GM21619 (cell line): ENCODE measurements around the gene KCP.

Experiments used
- ATAC-seq: cut with Tn5 transposase; IDR thresholded peaks from one replicate; pipeline ENCODE4 v1.9.1; 2021; ENCODE audit not compliant: unreplicated experiment

The KCP gene

GRCh38 chr7:128939075-128939860 is 28.8 kb upstream of the KCP start:
- ATAC-seq, result peak; percentile 19

- ATAC-seq, result no peak
Observed at GRCh38 chr7:128938544-128939074, 28.1 kb upstream of the KCP start.

GRCh38 chr7:128937647-128938543 is 27.4 kb upstream of the KCP start, which contains the start of gene IRF5:
IRF5 (plus strand) TSS chr7:128937927; CDS start chr7:128942082, 4,155 bp downstream.
- ATAC-seq, result no peak

- no peak for ATAC-seq
Observed at GRCh38 chr7:128937271-128937646, 26.8 kb upstream of the KCP start.

- ATAC-seq, result no peak
Observed at GRCh38 chr7:128936798-128937197, 26.3 kb upstream of the KCP start.

- no peak for ATAC-seq
Observed at GRCh38 chr7:128935342-128935730, 24.8 kb upstream of the KCP start.

- ATAC-seq, result peak; percentile 26
Observed at GRCh38 chr7:128934361-128935341, 24.1 kb upstream of the KCP start.

GRCh38 chr7:128933180-128933891 is 22.8 kb upstream of the KCP start:
- ATAC-seq, result peak; percentile 34

GRCh38 chr7:128932862-128933179 is 22.3 kb upstream of the KCP start:
- no peak for ATAC-seq

- ATAC-seq, result no peak
Observed at GRCh38 chr7:128931965-128932861, 21.7 kb upstream of the KCP start.

GRCh38 chr7:128931190-128931798 is 20.8 kb upstream of the KCP start:
- ATAC-seq, result no peak

GRCh38 chr7:128928882-128929788 is 18.6 kb upstream of the KCP start:
- no peak for ATAC-seq

- ATAC-seq, result no peak
Observed at GRCh38 chr7:128928159-128928813, 17.8 kb upstream of the KCP start.

GRCh38 chr7:128924707-128925588 is 14.4 kb upstream of the KCP start:
- no peak for ATAC-seq

- ATAC-seq, result no peak
Observed at GRCh38 chr7:128923411-128923800, 12.9 kb upstream of the KCP start.
